Activated CD4-positive, alpha-beta T cell treated with anti-CD3 and anti-CD28 coated beads for 36 hours (primary cell): ENCODE data around the gene KAZN. TPM values are rescaled to one million over a fixed set of nuclear protein-coding genes. Genes with fewer than 3 reads are reported as not detected.

Source experiments
- ATAC-seq: fragments of 200-7000 bp; cut with Tn5 transposase; one replicate; pipeline ENCODE4 v1.10.0; 2021; ENCODE audit warnings: mild to moderate bottlenecking, moderate library complexity
- CTCF ChIA-PET: fragments of 350-600 bp; sonication (Branson Sonifier 250); formaldehyde crosslinking; loops from one replicate; lab custom pipeline; 2021; ENCODE audit warnings: antibody characterized with exemption; lab: Charles Lee
- POLR2A ChIA-PET: fragments of 350-600 bp; sonication (Branson Sonifier 250); formaldehyde crosslinking; loops from one replicate; lab custom pipeline; 2021; ENCODE audit warnings: antibody characterized with exemption, inconsistent platforms; lab: Charles Lee
- DNase-seq: peaks from one replicate; pipeline ENCODE4 v3.0.0-alpha.2; 2020
- H3K27ac Mint-ChIP-seq: one replicate; pipeline ENCODE4 v1.8.0; 2021; ENCODE audit warnings: mixed read lengths
- H3K27me3 Mint-ChIP-seq: one replicate; pipeline ENCODE4 v1.8.0; 2021; ENCODE audit warnings: mixed read lengths
- H3K36me3 Mint-ChIP-seq: one replicate; pipeline ENCODE4 v1.8.0; 2021; ENCODE audit warnings: low read depth, mixed read lengths
- H3K4me1 Mint-ChIP-seq: one replicate; pipeline ENCODE4 v1.8.0; 2021; ENCODE audit warnings: mixed read lengths
- H3K4me3 Mint-ChIP-seq: one replicate; pipeline ENCODE4 v1.8.0; 2021; ENCODE audit warnings: mild to moderate bottlenecking, moderate library complexity, mixed read lengths
- H3K9me3 Mint-ChIP-seq: one replicate; pipeline ENCODE4 v1.8.0; 2021; ENCODE audit warnings: low read depth, mixed read lengths
- intact Hi-C, 2 experiments: fragments of 100-400 bp; cut with DNase I in 1 of 2; cut with micrococcal nuclease in 1 of 2; formaldehyde crosslinking; loops; one replicate each; pipeline versions ENCODE4 v1.14.2 to v1.15.1; 2022 to 2024; cut with DNase I, micrococcal nuclease
- total RNA-seq, 2 experiments: library from RNA; stranded (reverse); gene quantifications; one replicate each; pipeline ENCODE4 v1.2.3, GENCODE V29; 2021

The KAZN gene
- total RNA-seq, 2 experiments from 2014 or later, result 0.89 to 0.90 TPM

GRCh38 chr1:14737561-14738094, 139.1 kb downstream of the KAZN start:
- no peaks in the 10 kb centered on the region for H3K9me3 Mint-ChIP-seq
- H3K27me3 Mint-ChIP-seq, result peaks cover 26% of the 10 kb centered on the region
- ATAC-seq (no peak), DNase-seq (no peak)
- H3K27ac Mint-ChIP-seq, result no peak overlapping the region
- ChIA-PET CTCF (no interaction called here), POLR2A (no interaction called here)
- H3K4me3 Mint-ChIP-seq, result no peak overlapping the region
- H3K4me1 Mint-ChIP-seq, result no peaks in the 10 kb centered on the region
- intact Hi-C loops, result no loop called here
- no peaks in the 10 kb centered on the region for H3K36me3 Mint-ChIP-seq

- H3K4me3 Mint-ChIP-seq, result no peak overlapping the region
- no peaks in the 10 kb centered on the region for H3K36me3 Mint-ChIP-seq
- no peaks in the 10 kb centered on the region for H3K4me1 Mint-ChIP-seq
- ATAC-seq (no peak), DNase-seq (no peak)
- POLR2A ChIA-PET, result no interaction called here
- CTCF ChIA-PET, result no interaction called here
- H3K27me3 Mint-ChIP-seq, result peaks cover 29% of the 10 kb centered on the region
- intact Hi-C loops, result no loop called here
- no peaks in the 10 kb centered on the region for H3K9me3 Mint-ChIP-seq
- H3K27ac Mint-ChIP-seq, result no peak overlapping the region
Observed at GRCh38 chr1:14738235-14738634, 139.8 kb downstream of the KAZN start.

GRCh38 chr1:14738647-14739046, 140.2 kb downstream of the KAZN start:
- H3K4me1 Mint-ChIP-seq, result no peaks in the 10 kb centered on the region
- ATAC-seq, result no peak
- no peak for DNase-seq
- H3K36me3 Mint-ChIP-seq, result no peaks in the 10 kb centered on the region
- H3K27me3 Mint-ChIP-seq, result peaks cover 29% of the 10 kb centered on the region
- CTCF ChIA-PET, result no interaction called here
- no peaks in the 10 kb centered on the region for H3K9me3 Mint-ChIP-seq
- no peak overlapping the region for H3K27ac Mint-ChIP-seq
- POLR2A ChIA-PET, result no interaction called here
- intact Hi-C loops, result no loop called here
- no peak overlapping the region for H3K4me3 Mint-ChIP-seq

- Mint-ChIP-seq H3K9me3 (no peaks in the 10 kb centered on the region), H3K27ac (no peak overlapping the region), H3K27me3 (peaks cover 29% of the 10 kb centered on the region), H3K4me1 (no peaks in the 10 kb centered on the region), H3K36me3 (no peaks in the 10 kb centered on the region), H3K4me3 (no peak overlapping the region)
- intact Hi-C loops, result no loop called here
- CTCF ChIA-PET, result no interaction called here
- ATAC-seq, result no peak
- no peak for DNase-seq
- POLR2A ChIA-PET, result no interaction called here
Observed at GRCh38 chr1:14739082-14739832, 140.8 kb downstream of the KAZN start.

- H3K36me3 Mint-ChIP-seq, result no peaks in the 10 kb centered on the region
- no peak overlapping the region for H3K27ac Mint-ChIP-seq
- H3K27me3 Mint-ChIP-seq, result peaks cover 29% of the 10 kb centered on the region
- intact Hi-C loops, result no loop called here
- ChIA-PET CTCF (no interaction called here), POLR2A (no interaction called here)
- DNase-seq, result no peak
- no peaks in the 10 kb centered on the region for H3K9me3 Mint-ChIP-seq
- H3K4me1 Mint-ChIP-seq, result no peaks in the 10 kb centered on the region
- no peak overlapping the region for H3K4me3 Mint-ChIP-seq
- ATAC-seq, result no peak
Observed at GRCh38 chr1:14740016-14740415, 141.5 kb downstream of the KAZN start.

GRCh38 chr1:14741082-14741481, 142.6 kb downstream of the KAZN start:
- ATAC-seq, result no peak
- no peaks in the 10 kb centered on the region for H3K4me1 Mint-ChIP-seq
- ChIA-PET CTCF (interaction anchor here (0.6 to 0.7 kb wide), 2 partner anchors 64 to 638 kb away, joined by 3 read pairs; no protein-coding TSS in a partner anchor), POLR2A (no interaction called here)
- H3K27me3 Mint-ChIP-seq, result peaks cover 27% of the 10 kb centered on the region
- H3K9me3 Mint-ChIP-seq, result no peaks in the 10 kb centered on the region
- DNase-seq, result no peak
- H3K4me3 Mint-ChIP-seq, result no peak overlapping the region
- no peaks in the 10 kb centered on the region for H3K36me3 Mint-ChIP-seq
- H3K27ac Mint-ChIP-seq, result no peak overlapping the region
- intact Hi-C loops, result no loop called here

GRCh38 chr1:14741532-14741931, 143.0 kb downstream of the KAZN start:
- no peak for ATAC-seq
- DNase-seq, result no peak
- POLR2A ChIA-PET, result no interaction called here
- no peaks in the 10 kb centered on the region for H3K9me3 Mint-ChIP-seq
- H3K36me3 Mint-ChIP-seq, result no peaks in the 10 kb centered on the region
- no peak overlapping the region for H3K4me3 Mint-ChIP-seq
- H3K27me3 Mint-ChIP-seq, result peaks cover 27% of the 10 kb centered on the region
- intact Hi-C loops, result no loop called here
- no peak overlapping the region for H3K27ac Mint-ChIP-seq
- CTCF ChIA-PET, result no interaction called here
- no peaks in the 10 kb centered on the region for H3K4me1 Mint-ChIP-seq

GRCh38 chr1:14742181-14742980, 143.9 kb downstream of the KAZN start:
- intact Hi-C loops, result no loop called here

GRCh38 chr1:14743368-14743767, 144.9 kb downstream of the KAZN start:
- Mint-ChIP-seq H3K27ac (no peak overlapping the region), H3K4me3 (no peak overlapping the region), H3K27me3 (peaks cover 21% of the 10 kb centered on the region), H3K36me3 (no peaks in the 10 kb centered on the region), H3K9me3 (no peaks in the 10 kb centered on the region), H3K4me1 (no peaks in the 10 kb centered on the region)
- DNase-seq, result no peak
- no peak for ATAC-seq
- POLR2A ChIA-PET, result no interaction called here
- CTCF ChIA-PET, result no interaction called here
- intact Hi-C loops, result no loop called here

More at GRCh38 chr1:14742181-14742980, 143.9 kb downstream of the KAZN start:
- H3K27ac Mint-ChIP-seq, result no peak overlapping the region
- POLR2A ChIA-PET, result no interaction called here
- no peaks in the 10 kb centered on the region for H3K9me3 Mint-ChIP-seq
- ATAC-seq (no peak), DNase-seq (no peak)
- no peaks in the 10 kb centered on the region for H3K36me3 Mint-ChIP-seq
- no peaks in the 10 kb centered on the region for H3K4me1 Mint-ChIP-seq
- peaks cover 21% of the 10 kb centered on the region for H3K27me3 Mint-ChIP-seq
- CTCF ChIA-PET, result no interaction called here
- no peak overlapping the region for H3K4me3 Mint-ChIP-seq

GRCh38 chr1:14745001-14745720, 146.7 kb downstream of the KAZN start:
- Mint-ChIP-seq H3K4me1 (no peaks in the 10 kb centered on the region), H3K27ac (no peak overlapping the region), H3K4me3 (no peak overlapping the region), H3K9me3 (no peaks in the 10 kb centered on the region), H3K36me3 (no peaks in the 10 kb centered on the region), H3K27me3 (peaks cover 18% of the 10 kb centered on the region)
- ATAC-seq (no peak), DNase-seq (no peak)
- ChIA-PET POLR2A (no interaction called here), CTCF (interaction anchor here (0.5 kb wide), 1 partner anchor 1031 kb away, joined by 3 read pairs; no protein-coding TSS in a partner anchor)
- intact Hi-C loops, result no loop called here

GRCh38 chr1:14745789-14746188, 147.3 kb downstream of the KAZN start:
- CTCF ChIA-PET, result interaction anchor here (0.6 kb wide), 1 partner anchor 299 kb away, joined by 3 read pairs; no protein-coding TSS in a partner anchor
- Mint-ChIP-seq H3K9me3 (no peaks in the 10 kb centered on the region), H3K4me3 (no peak overlapping the region), H3K27ac (no peak overlapping the region), H3K4me1 (no peaks in the 10 kb centered on the region), H3K36me3 (no peaks in the 10 kb centered on the region), H3K27me3 (peaks cover 13% of the 10 kb centered on the region)
- ATAC-seq (no peak), DNase-seq (no peak)
- intact Hi-C loops, result no loop called here
- POLR2A ChIA-PET, result no interaction called here
